Activated CD4-positive, alpha-beta T cell treated with anti-CD3 and anti-CD28 coated beads for 36 hours (primary cell): ENCODE measurements around the gene GBGT1. TPM values are rescaled to one million over a fixed set of nuclear protein-coding genes. Genes with fewer than 3 reads are reported as not detected.
"Not testable (repeated sequence)": the region's sequence is repeated elsewhere in the genome, so short reads cannot be mapped to it uniquely, and the experiment has no call there.

Experiments
- ATAC-seq: fragments of 200-7000 bp; cut with Tn5 transposase; one replicate; pipeline ENCODE4 v1.10.0; 2021; ENCODE audit warnings: mild to moderate bottlenecking, moderate library complexity
- CTCF ChIA-PET: fragments of 350-600 bp; sonication (Branson Sonifier 250); formaldehyde crosslinking; loops from one replicate; lab custom pipeline; 2021; ENCODE audit warnings: antibody characterized with exemption; lab: Charles Lee
- POLR2A ChIA-PET: fragments of 350-600 bp; sonication (Branson Sonifier 250); formaldehyde crosslinking; loops from one replicate; lab custom pipeline; 2021; ENCODE audit warnings: antibody characterized with exemption, inconsistent platforms; lab: Charles Lee
- DNase-seq: peaks from one replicate; pipeline ENCODE4 v3.0.0-alpha.2; 2020
- H3K27ac Mint-ChIP-seq: one replicate; pipeline ENCODE4 v1.8.0; 2021; ENCODE audit warnings: mixed read lengths
- H3K27me3 Mint-ChIP-seq: one replicate; pipeline ENCODE4 v1.8.0; 2021; ENCODE audit warnings: mixed read lengths
- H3K36me3 Mint-ChIP-seq: one replicate; pipeline ENCODE4 v1.8.0; 2021; ENCODE audit warnings: low read depth, mixed read lengths
- H3K4me1 Mint-ChIP-seq: one replicate; pipeline ENCODE4 v1.8.0; 2021; ENCODE audit warnings: mixed read lengths
- H3K4me3 Mint-ChIP-seq: one replicate; pipeline ENCODE4 v1.8.0; 2021; ENCODE audit warnings: mild to moderate bottlenecking, moderate library complexity, mixed read lengths
- H3K9me3 Mint-ChIP-seq: one replicate; pipeline ENCODE4 v1.8.0; 2021; ENCODE audit warnings: low read depth, mixed read lengths
- intact Hi-C, 2 experiments: fragments of 100-400 bp; cut with DNase I in 1 of 2; cut with micrococcal nuclease in 1 of 2; formaldehyde crosslinking; loops; one replicate each; pipeline versions ENCODE4 v1.14.2 to v1.15.1; 2022 to 2024; cut with DNase I, micrococcal nuclease
- total RNA-seq, 2 experiments: library from RNA; stranded (reverse); gene quantifications; one replicate each; pipeline ENCODE4 v1.2.3, GENCODE V29; 2021

GBGT1 gene
- total RNA-seq, 2 experiments from 2014 or later, result 3.8 to 4.8 TPM

DNA sequence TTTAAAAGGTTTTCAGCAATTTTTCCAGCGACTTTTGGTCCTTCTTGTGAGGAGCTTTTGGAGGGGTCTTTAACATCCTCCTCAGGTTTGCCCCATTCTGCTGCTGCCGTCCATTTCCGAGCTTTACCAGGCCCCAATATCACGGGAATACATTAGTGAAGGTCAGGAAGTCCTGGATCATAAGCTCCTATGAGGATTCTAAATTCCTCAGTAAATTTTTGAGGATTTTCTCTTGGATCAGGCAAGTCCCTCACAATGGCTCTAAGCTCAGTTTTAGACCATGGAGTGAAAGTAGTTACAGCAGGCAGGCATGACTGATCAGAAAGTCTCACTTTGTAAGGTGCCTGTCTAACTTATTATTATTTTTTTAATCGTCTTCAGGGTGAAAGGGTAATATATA is 17.2 kb upstream of the GBGT1 start:
- H3K36me3 Mint-ChIP-seq, result no peaks in the 10 kb centered on the region
- POLR2A ChIA-PET, result no interaction called here
- peaks cover 9% of the 10 kb centered on the region for H3K27me3 Mint-ChIP-seq
- ATAC-seq (no peak), DNase-seq (no peak)
- intact Hi-C loops, result loop anchor here in 1 of 2 experiments (10.0 kb wide), 1 partner anchor 154 kb away; the partner anchor contains the start of gene SURF6
- no peak overlapping the region for H3K4me3 Mint-ChIP-seq
- CTCF ChIA-PET, result interaction anchor here (0.6 to 2.1 kb wide), 11 partner anchors 9 to 1294 kb away, joined by 3 to 9 read pairs (median 4); no protein-coding TSS in a partner anchor
- no peak overlapping the region for H3K27ac Mint-ChIP-seq
- H3K4me1 Mint-ChIP-seq, result peaks cover 20% of the 10 kb centered on the region
- no peaks in the 10 kb centered on the region for H3K9me3 Mint-ChIP-seq

DNA sequence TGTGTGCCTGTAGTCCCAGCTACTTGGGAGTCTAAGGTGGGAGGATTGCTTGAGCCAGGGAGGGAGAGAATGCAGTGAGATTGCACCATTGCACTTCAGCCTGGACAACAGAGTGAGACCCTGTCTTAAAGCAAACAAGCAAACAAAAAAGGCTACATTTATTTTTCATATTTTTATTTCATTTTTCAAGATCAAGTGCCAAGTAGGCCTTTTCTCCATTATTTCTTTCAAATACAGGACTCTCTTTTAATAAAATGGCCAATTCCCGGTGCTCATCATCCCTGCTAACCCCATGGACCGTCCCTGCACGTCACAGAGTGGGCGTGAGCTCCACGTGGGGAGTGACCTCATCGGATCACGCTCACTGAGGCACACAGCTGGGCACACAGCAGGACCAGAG is 9.3 kb upstream of the GBGT1 start:
- Mint-ChIP-seq H3K27me3 (no peaks in the 10 kb centered on the region), H3K27ac (no peak overlapping the region), H3K4me3 (no peak overlapping the region), H3K9me3 (no peaks in the 10 kb centered on the region), H3K4me1 (no peaks in the 10 kb centered on the region), H3K36me3 (no peaks in the 10 kb centered on the region)
- ChIA-PET CTCF (interaction anchor here (1.2 to 2.5 kb wide), 2 partner anchors 13 kb away, joined by 3 to 20 read pairs; no protein-coding TSS in a partner anchor), POLR2A (no interaction called here)
- ATAC-seq, result no peak
- intact Hi-C loops, result no loop called here
- DNase-seq, result no peak

DNA sequence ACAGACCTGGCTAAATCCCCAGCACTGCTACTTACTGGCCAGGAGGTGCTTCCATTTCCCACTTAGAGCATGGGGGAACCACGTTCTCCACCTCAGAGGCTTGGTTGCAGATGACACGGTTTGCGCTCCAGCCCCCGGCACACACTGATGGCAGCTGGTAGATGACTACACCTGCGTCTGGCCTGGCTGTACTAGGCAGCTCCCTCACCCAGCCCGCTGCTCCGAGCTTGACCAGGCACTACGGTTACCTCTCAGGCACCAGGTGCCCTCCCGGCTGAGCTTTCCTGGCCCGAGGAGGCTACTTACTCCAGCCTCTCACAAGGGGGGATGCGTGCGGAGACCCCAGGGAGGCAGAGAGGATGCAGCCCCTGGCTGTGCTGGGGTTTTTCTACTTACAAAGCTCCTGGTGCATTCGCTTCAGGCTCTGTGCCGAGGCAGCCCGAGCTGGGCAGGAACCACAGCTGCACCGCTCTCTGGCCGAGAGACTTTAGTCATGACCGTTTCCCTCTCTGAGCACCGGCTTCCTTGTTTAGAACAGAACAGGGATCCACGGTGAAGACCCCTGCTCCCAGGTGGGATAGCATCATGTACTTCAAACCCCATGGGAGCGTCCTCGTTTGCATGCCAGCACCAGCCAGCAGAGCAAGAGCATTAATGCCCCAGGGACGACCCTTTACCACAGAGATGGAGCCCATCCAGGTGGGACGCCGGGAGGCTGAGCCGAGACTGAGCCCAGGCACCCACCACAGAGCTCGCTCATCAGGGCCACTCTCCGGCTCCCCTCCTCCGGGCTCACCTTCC is 7.6 kb upstream of the GBGT1 start:
- no peaks in the 10 kb centered on the region for H3K9me3 Mint-ChIP-seq
- no peak overlapping the region for H3K4me3 Mint-ChIP-seq
- no peaks in the 10 kb centered on the region for H3K27me3 Mint-ChIP-seq
- DNase-seq (no peak), ATAC-seq (no peak)
- no peak overlapping the region for H3K27ac Mint-ChIP-seq
- H3K4me1 Mint-ChIP-seq, result no peaks in the 10 kb centered on the region
- ChIA-PET CTCF (interaction anchor here (0.7 kb wide), 1 partner anchor 15 kb away, joined by 4 read pairs; no protein-coding TSS in a partner anchor), POLR2A (no interaction called here)
- H3K36me3 Mint-ChIP-seq, result no peaks in the 10 kb centered on the region
- intact Hi-C loops, result no loop called here

DNA sequence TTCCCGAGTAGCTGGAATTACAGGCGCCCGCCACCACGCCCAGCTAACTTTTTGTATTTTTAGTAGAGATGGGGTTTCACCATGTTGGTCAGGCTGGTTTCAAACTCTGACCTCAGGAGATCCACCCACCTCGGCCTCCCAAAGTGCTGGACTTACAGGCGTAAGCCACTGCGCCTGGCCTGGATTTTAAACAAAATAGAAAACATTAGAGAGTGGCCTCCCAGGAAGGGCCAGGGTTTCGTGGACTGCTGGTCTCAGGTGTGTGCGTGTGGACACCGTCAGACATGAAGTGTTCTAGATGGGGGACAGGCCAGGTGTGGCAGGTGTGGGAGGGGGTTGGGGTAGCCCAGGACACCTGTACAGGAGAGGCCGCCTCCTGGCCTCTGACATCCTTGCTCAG is 7.0 kb upstream of the GBGT1 start:
- POLR2A ChIA-PET, result interaction anchor here (0.6 kb wide), 1 partner anchor 23 kb away, joined by 4 read pairs; no protein-coding TSS in a partner anchor
- CTCF ChIA-PET, result interaction anchor here (1.1 kb wide), 1 partner anchor 10 kb away, joined by 4 read pairs; no protein-coding TSS in a partner anchor
- no peak for DNase-seq

DNA sequence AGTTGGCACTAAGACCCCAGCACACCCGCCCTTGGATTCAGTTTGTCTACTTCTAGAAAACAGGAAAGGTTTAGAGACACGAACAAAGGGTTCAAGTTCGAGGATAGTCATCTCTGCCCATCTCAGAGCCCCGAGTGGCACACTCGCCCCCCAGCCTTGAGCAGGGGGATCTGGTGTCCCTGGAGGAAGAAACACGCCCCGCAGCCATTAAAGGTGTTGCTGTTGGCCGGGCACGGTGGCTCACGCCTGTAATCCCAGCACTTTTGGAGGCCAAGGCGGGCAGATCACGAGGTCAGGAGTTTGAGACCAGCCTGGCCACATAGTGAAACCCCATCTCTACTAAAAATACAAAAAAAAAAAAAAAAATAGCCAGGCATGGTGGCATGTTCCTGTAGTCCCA is 6.0 kb upstream of the GBGT1 start:
- DNase-seq, ATAC-seq, H3K27me3 Mint-ChIP-seq, intact Hi-C loops, H3K36me3 Mint-ChIP-seq, H3K4me1 Mint-ChIP-seq, H3K4me3 Mint-ChIP-seq, POLR2A ChIA-PET, H3K27ac Mint-ChIP-seq, H3K9me3 Mint-ChIP-seq: not testable (repeated sequence)
- CTCF ChIA-PET, result interaction anchor here (1.1 kb wide), 1 partner anchor 9 kb away, joined by 4 read pairs; no protein-coding TSS in a partner anchor

More for the DNA sequence above, 7.0 kb upstream of the GBGT1 start:
- intact Hi-C loops, result no loop called here
- no peaks in the 10 kb centered on the region for H3K36me3 Mint-ChIP-seq
- no peak overlapping the region for H3K27ac Mint-ChIP-seq
- H3K27me3 Mint-ChIP-seq, result no peaks in the 10 kb centered on the region
- no peaks in the 10 kb centered on the region for H3K4me1 Mint-ChIP-seq
- ATAC-seq, result no peak
- H3K4me3 Mint-ChIP-seq, result no peak overlapping the region
- no peaks in the 10 kb centered on the region for H3K9me3 Mint-ChIP-seq

DNA sequence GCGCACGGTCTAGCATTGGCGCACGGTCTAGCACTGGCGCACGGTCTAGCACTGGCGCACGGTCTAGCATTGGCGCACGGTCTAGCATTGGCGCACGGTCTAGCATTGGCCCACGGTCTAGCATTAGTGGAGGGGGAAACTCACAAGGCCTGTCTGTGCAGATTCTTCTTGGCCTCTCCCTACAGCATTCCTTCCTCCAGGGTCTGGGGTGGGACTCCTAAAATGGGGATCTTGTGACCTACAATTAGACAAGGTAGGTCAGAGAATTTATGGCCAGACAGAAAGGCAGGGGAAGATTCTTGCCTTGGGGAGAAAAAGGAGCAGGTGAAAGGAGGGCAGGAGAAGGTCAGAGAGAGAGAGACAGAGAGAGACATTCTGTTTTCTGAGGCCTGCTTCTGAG is 5.4 kb upstream of the GBGT1 start:
- Mint-ChIP-seq H3K27me3 (no peaks in the 10 kb centered on the region), H3K4me1 (no peaks in the 10 kb centered on the region), H3K9me3 (no peaks in the 10 kb centered on the region), H3K36me3 (no peaks in the 10 kb centered on the region), H3K27ac (no peak overlapping the region), H3K4me3 (no peak overlapping the region)
- CTCF ChIA-PET, result interaction anchor here (2.7 kb wide), 1 partner anchor 17 kb away, joined by 9 read pairs; no protein-coding TSS in a partner anchor
- DNase-seq (no peak), ATAC-seq (no peak)
- intact Hi-C loops, result no loop called here
- POLR2A ChIA-PET, result no interaction called here

DNA sequence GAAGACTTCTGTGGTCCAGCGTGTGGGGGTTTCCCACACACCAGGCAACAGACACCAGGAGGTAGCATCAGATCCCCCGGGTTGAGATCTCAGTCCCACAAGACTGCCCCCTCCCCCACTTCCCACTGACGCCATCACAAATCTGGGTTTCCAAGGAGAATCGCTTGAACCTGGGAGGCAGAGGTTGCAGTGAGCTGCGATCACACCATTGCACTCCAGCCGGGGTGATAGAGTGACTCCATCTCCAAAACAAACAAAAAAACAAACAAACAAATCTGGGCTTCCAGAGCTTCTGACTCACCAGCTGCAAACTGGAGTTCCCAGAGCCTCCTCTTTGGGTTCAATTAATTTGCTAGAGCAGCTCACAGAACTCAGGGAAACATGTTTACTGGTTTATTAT is 4.7 kb upstream of the GBGT1 start:
- intact Hi-C loops, result no loop called here

DNA sequence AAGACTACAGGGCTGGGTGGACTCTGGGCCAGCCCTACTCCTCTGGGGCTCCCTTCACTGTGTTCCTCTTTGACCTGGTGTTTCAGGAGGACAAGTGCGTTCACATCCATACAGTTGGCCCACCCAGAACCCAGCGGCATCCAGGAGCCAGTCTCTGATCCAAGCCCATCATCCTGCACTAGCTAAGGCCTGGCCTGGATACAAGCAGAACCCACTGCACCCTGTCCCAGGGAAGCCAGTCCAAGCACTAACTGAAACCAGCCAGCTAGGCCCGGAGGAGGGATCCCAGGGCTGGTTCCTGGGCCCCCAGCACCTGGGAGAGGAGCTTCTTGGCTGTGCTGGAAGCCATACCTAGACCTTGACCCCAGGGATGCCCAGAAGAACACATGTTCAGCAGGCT is 4.1 kb upstream of the GBGT1 start:
- H3K27me3 Mint-ChIP-seq, result no peaks in the 10 kb centered on the region
- H3K4me1 Mint-ChIP-seq, result no peaks in the 10 kb centered on the region
- intact Hi-C loops, result no loop called here
- CTCF ChIA-PET, result interaction anchor here (0.6 to 2.7 kb wide), 4 partner anchors 8 to 49 kb away, joined by 3 to 9 read pairs (median 3); no protein-coding TSS in a partner anchor
- DNase-seq (no peak), ATAC-seq (no peak)
- no peak overlapping the region for H3K27ac Mint-ChIP-seq
- no peaks in the 10 kb centered on the region for H3K9me3 Mint-ChIP-seq
- H3K36me3 Mint-ChIP-seq, result no peaks in the 10 kb centered on the region
- POLR2A ChIA-PET, result no interaction called here
- no peak overlapping the region for H3K4me3 Mint-ChIP-seq

More for the DNA sequence above, 4.7 kb upstream of the GBGT1 start:
- POLR2A ChIA-PET, result no interaction called here
- H3K9me3 Mint-ChIP-seq, result no peaks in the 10 kb centered on the region
- DNase-seq, result no peak
- H3K4me3 Mint-ChIP-seq, result no peak overlapping the region
- no peak overlapping the region for H3K27ac Mint-ChIP-seq
- CTCF ChIA-PET, result interaction anchor here (2.7 kb wide), 1 partner anchor 18 kb away, joined by 9 read pairs; no protein-coding TSS in a partner anchor
- no peaks in the 10 kb centered on the region for H3K4me1 Mint-ChIP-seq
- no peaks in the 10 kb centered on the region for H3K36me3 Mint-ChIP-seq
- ATAC-seq, result no peak
- H3K27me3 Mint-ChIP-seq, result no peaks in the 10 kb centered on the region

DNA sequence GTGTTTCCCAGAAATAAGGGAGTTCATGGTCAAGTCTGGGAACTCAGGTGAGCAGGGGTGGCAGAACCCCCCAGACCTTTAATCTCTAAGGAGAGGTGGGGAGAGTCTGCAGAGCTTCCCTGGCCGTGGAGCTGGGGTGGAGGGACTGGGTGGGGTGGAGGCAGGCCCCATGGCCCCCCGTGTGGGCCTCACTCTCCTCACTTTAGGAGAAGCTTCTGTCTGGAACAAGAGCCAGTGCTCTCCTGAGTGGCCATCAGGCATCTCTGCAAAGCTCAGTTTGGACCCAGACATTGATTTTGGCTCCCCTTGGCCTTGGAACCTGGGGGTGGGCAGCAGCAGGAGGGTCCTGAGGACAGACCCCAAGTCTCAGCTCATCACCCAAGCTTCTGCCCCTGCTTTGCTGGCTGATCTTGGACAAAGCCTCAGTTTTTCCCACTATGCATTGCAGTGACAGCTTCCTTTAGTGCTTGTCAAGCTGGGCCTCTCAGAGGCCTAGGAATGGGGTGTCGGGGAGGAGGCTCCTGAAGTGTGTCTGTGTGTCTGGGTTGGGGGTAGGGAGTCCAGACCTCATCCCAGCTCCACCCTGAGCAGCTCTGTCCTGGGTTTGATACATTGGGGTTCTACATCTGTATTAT is 3.5 kb upstream of the GBGT1 start:
- intact Hi-C loops, result no loop called here
- H3K4me1 Mint-ChIP-seq, result no peaks in the 10 kb centered on the region
- ChIA-PET CTCF (interaction anchor here (0.6 to 2.7 kb wide), 5 partner anchors 9 to 49 kb away, joined by 3 to 9 read pairs (median 3); no protein-coding TSS in a partner anchor), POLR2A (no interaction called here)
- ATAC-seq (no peak), DNase-seq (no peak)
- H3K9me3 Mint-ChIP-seq, result no peaks in the 10 kb centered on the region
- H3K27me3 Mint-ChIP-seq, result no peaks in the 10 kb centered on the region
- no peak overlapping the region for H3K27ac Mint-ChIP-seq
- no peaks in the 10 kb centered on the region for H3K36me3 Mint-ChIP-seq
- no peak overlapping the region for H3K4me3 Mint-ChIP-seq

DNA sequence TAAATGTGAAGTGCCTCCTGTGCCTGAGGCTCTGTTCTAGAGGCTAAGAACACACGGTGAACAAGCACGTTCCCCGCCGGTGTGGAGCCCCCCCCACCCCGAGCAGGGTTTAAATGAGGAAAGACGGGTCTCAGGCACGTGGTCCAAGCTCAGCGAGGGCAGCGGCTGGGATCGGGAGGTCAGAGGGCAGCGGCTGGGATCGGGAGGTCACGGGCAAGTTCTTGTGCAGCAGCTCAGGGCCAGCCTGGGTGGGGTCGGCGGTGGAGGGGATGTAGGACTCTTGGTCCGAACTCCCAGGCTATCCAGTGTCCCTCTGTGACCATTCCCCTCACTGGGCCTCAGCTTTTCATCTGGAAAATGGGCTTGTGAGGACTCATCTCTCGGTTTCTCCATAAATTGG is 2.7 kb upstream of the GBGT1 start:
- ATAC-seq, result no peak
- Mint-ChIP-seq H3K36me3 (no peaks in the 10 kb centered on the region), H3K9me3 (no peaks in the 10 kb centered on the region), H3K4me1 (no peaks in the 10 kb centered on the region), H3K4me3 (no peak overlapping the region), H3K27me3 (no peaks in the 10 kb centered on the region), H3K27ac (no peak overlapping the region)
- intact Hi-C loops, result no loop called here
- ChIA-PET POLR2A (no interaction called here), CTCF (interaction anchor here (0.6 to 2.7 kb wide), 2 partner anchors 20 to 48 kb away, joined by 3 to 9 read pairs; no protein-coding TSS in a partner anchor)
- no peak for DNase-seq

DNA sequence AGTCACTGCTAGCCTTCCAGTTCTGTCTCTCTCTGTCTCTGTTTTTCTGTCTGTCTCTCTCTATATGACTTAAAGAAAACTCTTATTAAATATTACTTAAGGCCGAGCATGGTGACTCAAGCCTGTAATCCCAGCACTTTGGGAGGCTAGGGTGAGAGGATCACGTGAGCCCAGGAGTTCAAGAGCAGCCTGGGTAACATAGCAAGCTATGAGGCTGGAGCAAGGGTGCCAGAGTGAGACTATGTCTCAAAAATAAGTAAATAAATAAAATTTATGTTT is 1.7 kb upstream of the GBGT1 start:
- ATAC-seq (no peak), DNase-seq (no peak)
- intact Hi-C loops, result no loop called here
- Mint-ChIP-seq H3K9me3 (no peaks in the 10 kb centered on the region), H3K36me3 (no peaks in the 10 kb centered on the region), H3K27me3 (no peaks in the 10 kb centered on the region), H3K27ac (no peak overlapping the region), H3K4me1 (no peaks in the 10 kb centered on the region), H3K4me3 (no peak overlapping the region)
- POLR2A ChIA-PET, result no interaction called here
- CTCF ChIA-PET, result no interaction called here
